Activated CD4-positive, alpha-beta T cell treated with anti-CD3 and anti-CD28 coated beads, Interleukin-2, amount 50 U/mL, for 16 hours (primary cell): Measurements from ENCODE around the gene ST6GALNAC3.

Experiments used
- DNase-seq: peaks from one replicate; pipeline ENCODE4 v3.0.0-alpha.2; 2020

ST6GALNAC3 gene

DNA sequence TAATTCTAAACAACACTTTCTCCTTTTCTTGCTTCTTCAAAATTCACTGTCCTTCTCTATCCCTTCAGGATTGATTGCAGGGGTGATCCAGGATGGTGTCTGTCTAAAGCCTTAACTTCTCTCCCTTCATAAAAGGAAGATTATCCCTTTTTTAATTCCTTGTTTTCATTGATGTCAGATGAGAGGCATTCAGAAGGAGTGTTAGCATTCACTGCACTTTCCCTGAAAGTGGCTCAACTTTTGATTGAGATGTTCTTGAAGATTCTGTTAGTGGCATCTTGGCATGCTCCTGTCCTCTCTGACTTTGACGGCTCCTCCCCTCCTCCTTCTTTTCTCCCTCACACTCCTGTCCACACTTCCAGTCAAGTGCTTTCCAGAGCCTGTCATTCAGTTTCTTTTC lies 71.6 kb downstream of the ST6GALNAC3 start:
- DNase-seq = no peak

DNA sequence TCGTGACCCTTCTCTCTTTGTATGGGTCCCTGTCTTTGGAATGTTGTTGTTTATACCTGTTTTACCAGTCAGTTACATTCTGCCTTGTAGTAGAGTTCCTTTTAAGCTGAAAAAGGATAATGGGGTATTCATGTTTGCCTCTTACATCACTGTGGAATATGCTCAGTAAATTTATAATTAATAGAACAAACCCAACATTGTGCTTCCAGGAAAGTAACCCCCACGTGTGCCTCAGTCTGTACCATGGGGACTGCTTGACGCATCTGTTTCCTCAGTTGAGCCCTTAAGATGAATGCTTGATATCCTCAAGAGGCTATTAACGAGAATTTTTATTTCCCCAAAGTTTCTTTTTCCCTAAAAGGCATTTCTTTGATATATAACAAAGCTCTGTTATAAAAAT lies 73.4 kb downstream of the ST6GALNAC3 start:
- DNase-seq = no peak

DNA sequence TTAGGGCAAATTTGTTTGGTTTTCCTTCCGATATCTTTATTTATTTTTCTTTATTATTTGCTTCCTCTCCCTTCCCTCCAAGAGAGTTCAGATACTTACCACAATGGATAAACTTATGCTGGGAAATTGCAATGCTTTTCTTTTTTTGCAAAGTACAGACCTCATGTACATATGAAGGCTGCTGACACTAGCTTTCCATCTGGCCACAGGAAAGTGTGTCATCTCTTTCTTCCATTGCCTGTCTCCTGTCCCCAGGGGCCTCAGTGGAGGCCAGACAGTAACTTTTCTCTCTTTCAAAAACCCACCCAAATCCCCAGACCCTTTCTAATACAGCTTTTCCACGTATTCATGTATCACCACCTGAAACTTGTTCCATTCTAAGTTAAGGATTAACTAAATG lies 73.9 kb downstream of the ST6GALNAC3 start:
- DNase-seq = no peak

DNA sequence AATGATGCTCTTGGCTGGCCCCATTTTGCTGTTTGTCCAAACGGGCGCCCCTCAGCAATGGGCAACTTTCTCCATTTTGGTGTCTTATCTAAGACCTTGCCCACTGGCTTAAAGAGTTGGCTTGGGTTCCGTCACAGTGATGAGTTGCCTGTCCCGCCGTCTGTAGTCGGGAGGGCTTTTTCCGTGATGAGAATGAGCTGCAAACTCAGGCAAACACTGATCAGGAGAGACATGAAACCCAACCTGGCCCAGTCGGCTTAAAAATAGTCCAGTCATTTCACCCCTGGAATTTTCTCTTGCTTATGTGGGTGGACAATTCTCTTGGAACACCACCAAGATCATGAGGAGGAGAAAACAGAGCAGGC lies 79.3 kb downstream of the ST6GALNAC3 start:
- no peak for DNase-seq

DNA sequence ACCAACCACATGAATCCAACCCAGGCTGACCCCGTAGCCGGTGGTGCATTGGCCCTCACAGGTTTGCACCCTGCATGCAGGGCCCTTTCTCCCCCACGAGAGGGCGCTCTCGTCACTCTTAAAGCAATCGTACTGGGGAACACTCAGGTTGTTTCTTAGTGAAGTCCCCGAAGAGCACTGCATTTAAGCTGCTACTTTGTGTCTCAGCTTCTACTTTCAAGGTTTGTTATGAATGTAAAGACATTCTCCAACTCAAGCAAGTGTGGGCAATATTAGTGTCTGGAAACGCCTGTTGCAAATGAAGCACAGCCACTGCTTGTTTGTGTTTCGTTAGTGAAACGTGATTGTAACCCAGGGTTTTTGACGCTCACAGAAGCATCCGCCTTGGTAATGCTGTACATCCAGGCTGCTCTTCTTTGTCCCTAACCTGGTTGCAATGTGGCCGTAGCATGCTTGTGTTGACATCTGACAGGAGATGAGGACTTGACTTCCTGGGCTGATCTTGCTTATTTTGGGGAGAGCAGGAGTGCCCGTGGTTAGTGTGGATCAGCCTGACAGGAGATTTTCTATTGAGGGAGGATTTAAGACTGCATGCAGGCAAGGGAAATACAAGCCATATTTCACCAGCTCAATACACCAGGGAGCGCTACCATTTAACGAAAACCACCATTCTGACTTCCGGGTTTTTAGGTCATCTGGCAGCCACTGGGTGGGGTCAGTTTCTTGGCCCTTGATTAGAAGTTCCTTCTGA lies 79.8 kb downstream of the ST6GALNAC3 start:
- peak; percentile 81 for DNase-seq

DNA sequence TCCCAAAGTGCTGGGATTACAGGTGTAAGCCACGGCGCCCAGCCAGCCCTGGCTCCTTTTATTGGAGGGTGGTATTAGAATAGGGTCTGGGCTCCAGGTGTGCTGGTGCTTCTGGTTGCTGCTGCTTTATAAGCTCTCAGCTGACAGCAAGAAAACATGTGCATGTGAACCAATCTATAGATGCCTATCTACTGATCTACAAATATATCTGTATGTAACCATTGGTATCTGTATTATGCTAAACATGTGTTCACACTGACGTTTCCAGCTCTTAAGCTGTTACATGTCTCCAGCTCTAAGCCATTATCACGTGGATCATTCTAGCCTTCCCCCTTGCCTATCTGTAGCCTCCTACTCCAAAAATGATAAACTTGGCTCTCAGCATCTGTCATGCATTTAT lies 82.4 kb downstream of the ST6GALNAC3 start:
- DNase-seq = no peak

DNA sequence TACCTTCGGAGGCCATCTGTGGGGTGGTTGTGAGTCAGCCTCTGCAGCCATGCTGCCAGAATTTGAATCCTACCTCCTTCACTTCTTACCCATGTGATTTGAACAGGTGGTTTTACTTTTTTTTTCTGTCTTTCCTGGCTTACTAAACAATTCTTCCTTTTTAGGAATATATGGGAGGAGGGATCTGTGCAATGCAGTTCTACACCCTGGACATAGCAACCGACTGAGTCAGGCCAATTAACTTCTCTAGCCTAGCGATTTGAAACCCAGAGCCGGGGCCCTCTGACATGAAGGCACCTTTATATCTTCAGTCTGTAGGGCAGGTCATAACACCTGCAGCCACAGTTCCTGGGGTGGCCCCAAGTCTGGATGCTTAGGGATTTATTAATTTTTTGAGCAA lies 83.6 kb downstream of the ST6GALNAC3 start:
- DNase-seq = no peak

DNA sequence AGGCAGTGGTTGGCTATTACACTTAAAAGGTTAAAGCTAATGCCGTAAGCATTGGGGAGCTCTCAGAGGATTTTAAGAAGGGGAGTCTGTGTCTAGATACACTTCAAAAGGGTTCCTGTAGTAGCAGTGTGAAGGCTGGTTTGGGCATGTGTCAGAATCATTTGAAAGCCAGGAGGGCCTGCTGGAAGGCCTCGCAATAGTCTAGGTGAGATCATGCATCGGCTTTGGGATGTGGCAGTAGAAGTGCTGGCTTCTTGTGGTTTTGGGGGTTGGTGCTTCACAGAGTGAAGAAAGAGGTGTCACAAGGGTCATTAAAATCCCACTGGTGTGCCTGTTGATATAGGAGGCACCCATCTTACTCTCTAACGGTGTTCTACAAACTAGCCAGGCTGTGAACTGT lies 85.7 kb downstream of the ST6GALNAC3 start:
- no peak for DNase-seq

DNA sequence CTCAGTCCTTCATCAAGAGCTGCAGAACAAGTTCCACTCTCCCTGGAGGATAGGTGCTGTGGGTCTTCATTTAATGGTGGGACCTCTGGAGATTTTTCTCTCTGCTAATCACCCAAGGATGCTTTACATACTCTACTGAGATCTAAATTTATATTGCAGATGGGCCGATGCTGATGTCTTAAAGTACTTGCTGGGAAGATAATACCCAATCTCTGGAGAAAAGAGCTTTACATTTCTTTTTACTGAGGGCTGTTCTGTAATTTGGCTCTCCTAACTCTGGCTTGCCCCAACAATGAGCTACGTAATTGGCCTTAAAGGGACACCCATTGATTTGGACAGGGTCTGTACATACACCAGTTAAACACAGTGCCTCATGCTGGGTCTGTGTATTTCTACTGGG lies 86.9 kb downstream of the ST6GALNAC3 start:
- DNase-seq = no peak

DNA sequence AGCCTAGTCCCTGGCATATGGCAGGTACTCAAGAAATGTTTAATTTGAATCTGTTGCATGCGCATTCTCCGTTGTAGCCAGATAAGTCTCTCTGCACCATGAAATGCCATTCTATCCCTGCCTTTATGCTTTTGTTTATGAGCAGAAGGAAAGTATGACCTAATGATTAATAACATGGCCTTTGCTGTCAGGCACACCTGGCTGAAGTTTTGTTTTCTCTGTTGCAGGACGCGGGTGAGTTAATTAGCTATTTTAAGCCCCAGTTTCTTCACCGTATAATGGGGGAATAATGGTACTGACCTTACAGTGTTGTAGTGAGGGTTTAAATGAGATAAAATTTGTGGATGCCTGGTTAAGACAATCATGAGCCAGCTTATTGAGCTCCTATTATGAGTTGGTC lies 87.7 kb downstream of the ST6GALNAC3 start:
- no peak for DNase-seq

DNA sequence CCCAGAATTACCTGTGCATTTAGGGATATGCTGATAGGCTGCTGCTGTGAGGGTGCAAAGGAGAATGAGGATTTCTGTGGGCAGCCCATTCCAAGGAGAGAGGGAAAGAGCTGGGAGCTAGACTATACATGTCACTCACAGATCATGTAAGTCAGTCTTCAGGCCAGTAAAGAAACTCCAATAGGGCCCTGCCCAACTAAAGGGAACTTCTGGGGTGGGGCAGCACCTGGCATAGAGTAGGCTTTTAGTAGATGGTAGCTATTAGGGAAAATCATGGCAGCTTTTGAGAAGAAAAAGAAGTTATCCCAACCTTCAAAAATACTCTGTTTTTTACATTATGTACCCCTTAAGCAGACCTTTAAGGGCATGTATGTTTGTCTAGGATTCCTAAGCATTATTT lies 89.6 kb downstream of the ST6GALNAC3 start:
- DNase-seq = no peak

DNA sequence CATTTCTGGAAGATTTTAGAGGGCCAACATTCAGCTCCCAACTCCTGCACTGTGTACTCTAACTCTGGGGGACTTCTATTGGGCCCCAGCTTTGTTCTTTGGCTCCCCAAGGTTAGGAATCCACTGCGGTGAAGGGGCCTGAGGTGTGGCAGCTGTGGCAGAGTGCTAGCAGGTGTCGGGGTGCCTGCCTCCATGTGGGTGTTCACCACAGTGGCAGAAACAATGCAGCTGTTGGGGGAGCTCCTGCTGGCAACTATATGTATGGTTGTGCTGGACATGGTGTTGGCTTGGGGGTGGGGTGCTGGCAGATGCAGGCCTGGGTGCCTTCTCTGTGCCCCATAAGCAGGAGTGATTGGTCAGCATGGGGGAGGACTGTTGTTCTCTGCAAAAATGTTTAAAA lies 95.5 kb downstream of the ST6GALNAC3 start:
- no peak for DNase-seq

DNA sequence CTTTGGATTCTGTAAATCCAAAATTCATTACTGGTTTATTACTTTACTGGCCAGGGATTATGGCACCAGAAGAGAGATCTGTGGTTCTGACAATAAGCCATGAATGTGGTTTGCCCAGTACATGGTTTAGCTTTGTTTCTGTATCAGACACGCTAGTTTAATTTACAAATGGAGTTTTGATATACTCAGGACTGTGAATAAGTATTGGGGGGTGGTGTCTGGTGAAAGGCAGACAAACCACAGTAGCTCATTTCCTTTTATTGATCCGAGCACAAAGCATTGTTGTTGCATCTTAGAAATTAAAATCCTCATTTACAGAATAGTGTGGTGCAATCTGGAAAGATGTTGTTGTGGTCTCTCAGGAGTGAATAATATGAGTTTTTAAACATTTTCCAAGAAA lies 96.0 kb downstream of the ST6GALNAC3 start:
- no peak for DNase-seq

DNA sequence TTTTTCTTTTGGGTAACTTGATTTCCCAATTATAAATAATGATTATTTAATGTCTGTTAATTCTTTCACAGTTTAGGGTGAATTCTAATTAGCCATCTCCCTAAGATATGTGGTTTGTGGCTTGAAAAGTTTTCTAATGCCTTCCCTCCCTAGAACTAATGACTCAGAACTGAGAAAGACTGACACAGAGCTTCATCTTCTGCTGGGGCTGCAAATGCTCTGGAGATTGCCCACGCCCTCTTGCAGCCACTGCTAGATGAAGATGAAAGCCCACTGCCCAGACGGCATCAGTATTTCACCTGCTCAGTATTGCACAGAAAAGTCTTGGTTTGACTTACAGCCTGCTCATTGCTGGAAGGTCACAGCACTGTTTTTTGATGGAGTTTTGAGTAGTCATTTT lies 101.5 kb downstream of the ST6GALNAC3 start:
- DNase-seq = peak; percentile 41

DNA sequence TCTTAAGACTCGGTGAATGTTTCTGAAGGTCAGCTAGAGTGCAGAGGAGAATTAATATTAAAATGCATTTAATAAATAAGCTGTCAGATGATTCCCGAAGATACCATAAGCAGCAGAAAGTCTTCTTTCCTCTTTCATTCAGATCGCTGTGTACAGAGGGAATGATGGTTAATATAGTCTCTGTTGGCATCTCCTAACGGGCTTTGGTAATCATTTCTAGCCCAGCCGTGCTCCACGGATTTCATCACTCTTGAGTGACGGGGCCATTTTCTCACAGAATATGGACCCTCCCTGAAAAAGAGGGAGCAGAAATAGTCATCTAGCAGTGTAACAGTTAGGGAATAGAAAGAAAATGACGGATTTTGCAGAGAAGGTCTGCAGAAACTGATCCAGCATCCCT lies 103.1 kb downstream of the ST6GALNAC3 start:
- no peak for DNase-seq

DNA sequence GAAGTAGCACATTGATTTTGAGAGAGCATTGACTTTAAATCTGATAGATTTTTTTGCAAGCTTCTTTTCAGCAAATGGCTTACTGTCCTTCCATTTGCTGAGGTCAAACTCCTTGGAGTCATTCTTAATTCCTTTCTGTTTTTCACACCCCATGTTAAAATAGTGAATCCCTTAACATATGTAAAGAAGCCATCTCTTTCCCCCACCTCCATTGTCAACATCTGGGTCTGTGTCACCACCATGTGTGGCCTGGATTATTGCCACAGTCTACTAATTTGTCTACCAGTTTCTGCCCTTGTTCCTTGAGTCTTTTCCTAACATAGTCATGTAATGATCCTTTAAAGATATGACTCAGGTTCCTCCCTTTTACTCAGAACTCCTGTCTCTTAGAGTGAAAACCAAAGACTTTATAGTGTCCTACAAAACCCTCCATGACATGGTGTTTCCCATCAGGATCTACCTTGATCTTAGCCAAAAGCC lies 104.7 kb downstream of the ST6GALNAC3 start:
- DNase-seq = no peak

DNA sequence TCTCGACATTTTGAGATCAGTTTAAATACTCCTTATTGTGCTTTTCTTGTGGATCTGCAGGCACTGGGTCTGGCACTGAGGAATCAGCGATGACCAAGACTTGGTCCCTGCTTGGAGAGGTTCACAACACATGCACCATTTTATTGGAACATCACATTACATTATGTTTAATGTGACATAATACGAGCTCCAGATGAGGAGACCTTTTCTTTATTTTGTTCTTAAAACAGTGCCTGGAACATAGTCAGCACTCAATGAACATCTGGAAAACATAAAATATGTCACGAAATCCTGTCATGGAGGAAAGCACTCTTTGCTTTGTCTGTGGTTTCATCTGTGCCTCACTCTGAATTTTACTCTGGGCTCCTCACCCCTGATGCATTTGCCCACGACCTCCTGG lies 110.7 kb downstream of the ST6GALNAC3 start:
- DNase-seq = no peak

DNA sequence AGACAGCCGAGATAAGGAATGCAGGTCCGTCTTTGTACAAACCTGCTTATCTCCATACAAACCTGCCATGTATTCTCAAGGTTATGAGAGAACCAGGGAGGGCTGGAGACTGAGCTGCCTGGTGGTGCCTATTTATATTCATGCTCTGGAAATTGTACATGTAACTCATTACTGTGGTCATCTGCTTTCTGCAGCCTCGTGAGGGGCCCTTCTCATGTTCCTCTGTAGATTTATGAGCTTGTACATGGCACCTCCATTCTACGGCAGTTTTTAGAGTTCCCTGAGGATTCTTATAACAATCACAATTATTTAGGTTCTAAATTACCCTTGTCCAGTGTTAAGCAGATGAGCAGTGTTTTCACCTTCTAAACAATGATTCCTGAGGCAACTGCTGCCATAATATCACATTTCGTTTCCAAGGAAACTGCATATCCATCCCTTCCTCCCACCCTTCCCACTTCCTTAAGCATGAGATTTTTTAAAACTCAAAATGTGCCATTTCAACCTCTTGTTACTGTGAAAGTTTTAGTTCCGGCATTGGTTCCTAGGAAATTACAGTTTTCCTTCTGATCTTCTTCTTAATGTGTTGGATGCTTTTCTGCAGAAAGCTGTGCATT lies 112.1 kb downstream of the ST6GALNAC3 start:
- no peak for DNase-seq

DNA sequence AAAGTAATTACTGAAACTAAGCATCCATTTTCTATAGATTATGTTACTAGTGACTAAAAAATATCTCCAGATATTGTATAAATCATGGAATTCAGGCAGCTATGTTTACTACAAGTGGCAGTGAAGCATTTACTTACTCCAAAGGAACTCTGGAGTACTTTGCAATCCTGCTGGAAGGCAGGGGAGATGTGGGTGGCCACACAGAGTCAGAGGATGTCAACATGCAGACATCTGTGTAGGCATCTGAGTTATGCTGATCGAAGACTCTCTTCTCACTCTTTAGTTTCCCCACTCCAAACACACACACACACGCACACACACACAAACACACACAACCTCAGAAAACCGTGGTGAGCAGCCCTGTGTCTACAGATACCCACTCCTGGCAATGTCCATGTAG lies 112.9 kb downstream of the ST6GALNAC3 start:
- no peak for DNase-seq

DNA sequence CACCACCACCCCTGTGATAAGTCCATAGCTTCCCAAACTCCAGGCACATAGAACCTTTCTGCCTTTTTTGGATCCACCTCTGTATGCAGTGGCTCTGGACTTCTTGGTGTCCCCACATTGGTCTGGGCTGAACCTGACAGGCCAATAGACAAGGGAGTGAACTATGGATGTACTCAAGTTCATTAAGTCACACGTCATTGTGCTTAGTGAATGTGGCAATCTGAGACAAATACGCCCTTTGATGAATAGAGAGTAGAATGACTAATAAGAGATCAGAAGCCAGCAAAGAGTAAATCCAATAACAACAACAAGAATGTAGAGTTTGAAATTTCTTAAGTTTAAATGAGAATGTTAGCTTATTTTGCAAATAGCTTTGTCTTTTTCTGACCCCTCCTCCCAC lies 114.8 kb downstream of the ST6GALNAC3 start:
- no peak for DNase-seq

DNA sequence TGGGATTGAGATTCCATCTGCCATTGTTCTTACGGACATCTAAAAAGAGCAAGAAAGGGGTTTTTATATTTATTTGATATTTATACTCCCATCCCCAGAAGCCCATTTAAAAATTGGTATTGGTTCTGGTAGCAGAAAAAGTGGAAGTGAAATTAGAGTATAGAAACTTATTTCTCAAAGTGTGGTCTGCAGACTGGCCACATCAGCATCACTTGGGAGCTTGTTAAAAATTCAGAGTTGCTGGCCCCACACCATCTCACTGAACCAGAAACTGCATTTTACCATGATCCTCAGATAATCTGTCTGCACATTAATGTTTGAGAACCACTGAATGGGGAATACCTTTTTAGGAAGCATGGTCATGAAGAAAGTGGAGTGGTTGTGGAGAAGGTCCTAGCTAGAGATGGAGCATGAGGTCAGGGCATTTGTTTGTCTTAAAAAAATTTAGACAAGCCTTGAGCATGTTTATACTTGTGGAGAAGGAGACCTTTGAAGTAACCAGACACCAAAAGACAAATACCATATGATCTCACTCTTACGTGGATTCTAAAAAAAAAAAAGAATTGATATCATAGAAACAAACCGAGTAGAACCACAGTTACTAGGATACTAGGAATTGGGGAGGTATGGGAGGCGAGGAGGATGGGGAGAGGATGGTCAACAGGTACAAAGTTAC lies 116.3 kb downstream of the ST6GALNAC3 start:
- no peak for DNase-seq

DNA sequence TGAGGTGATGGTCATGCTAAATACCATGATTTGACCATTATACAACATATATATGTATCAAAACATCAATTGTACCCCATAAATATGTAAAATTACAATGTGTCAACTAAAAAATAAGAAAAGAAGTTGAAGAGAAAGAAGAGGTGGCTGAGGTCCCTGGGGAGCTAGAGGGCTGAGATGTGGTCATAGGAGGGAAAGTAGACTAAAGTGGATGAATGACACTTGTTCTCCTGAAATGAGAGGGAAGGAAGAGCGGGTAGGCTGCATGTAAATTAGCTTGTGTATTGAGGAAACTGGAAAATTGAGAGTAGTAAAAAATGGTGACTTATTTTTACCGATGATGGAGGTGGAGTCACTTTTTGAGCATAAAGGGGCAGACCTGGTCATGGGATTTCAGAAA lies 117.0 kb downstream of the ST6GALNAC3 start:
- no peak for DNase-seq

DNA sequence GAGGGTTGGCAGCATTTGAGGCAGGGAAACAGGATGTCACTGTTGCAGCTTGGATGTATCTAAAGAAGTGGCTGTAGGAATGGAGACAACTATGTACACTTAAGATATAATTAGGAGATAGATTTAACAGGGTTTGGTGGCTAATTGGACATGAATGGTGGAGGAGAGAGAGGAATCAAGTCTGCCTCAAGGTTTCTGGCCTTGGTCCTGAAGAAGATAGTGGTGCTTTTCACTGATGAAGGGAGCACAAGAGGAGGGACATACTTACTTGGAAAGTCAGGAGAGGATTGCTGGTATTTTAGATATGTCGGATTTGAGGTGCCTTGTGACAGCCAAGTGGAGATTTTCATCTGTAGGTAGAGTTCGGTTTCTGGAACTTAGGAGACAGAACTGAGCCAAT lies 123.9 kb downstream of the ST6GALNAC3 start:
- DNase-seq = no peak

DNA sequence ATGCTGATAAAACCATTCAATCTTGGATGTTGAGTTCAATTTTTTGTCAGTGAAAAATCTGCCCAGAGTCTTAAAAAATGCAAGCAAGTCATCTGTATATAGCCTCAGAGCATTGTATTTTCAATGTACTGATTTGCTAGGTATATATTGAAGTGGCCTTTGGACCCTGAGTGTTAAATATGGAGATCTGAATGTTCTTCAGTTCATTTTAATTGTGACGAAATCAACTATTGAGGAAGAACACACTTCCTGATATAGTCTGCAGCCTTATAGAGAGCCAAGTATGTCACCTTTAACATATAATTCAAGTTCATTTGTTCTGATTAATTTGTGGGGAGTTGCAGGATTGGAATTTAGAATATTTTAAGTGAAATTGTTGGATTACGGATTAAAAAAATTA lies 128.1 kb downstream of the ST6GALNAC3 start:
- no peak for DNase-seq
